CD14-positive monocyte (primary cell): ENCODE measurements around the gene RPS19. TPM values are rescaled to one million over a fixed set of nuclear protein-coding genes. Genes with fewer than 3 reads are reported as not detected.
A peak's percentile ranks its signal among the peaks of the same experiment; 100 is the strongest.

Source experiments
- DNase-seq, 3 donors: peaks; one replicate each; pipeline ENCODE4 v3.0.0-alpha.2; 2011 to 2022
- H2AFZ ChIP-seq: 2 replicates; pipeline ENCODE4 v1.6.0; 2012; ENCODE audit warnings: mild to moderate bottlenecking, low read depth, low read length, inconsistent platforms; ENCODE audit not compliant: insufficient read depth, poor library complexity, severe bottlenecking
- H3K27ac ChIP-seq, 2 donors: 1 replicate in 1 of 2; 2 replicates in 1 of 2; pipeline ENCODE4 v1.5.1; 2012 to 2013; ENCODE audit warnings: low read length in 2 of 2, control low read depth in 1 of 2, inconsistent platforms in 1 of 2, low read depth in 1 of 2, mild to moderate bottlenecking in 1 of 2
- H3K27me3 ChIP-seq, 2 donors: one replicate each; pipeline versions ENCODE4 v1.6.0 to v1.6.1; 2011 to 2013; ENCODE audit warnings: low read length in 2 of 2; ENCODE audit not compliant: control insufficient read depth in 2 of 2, insufficient read depth in 2 of 2
- H3K36me3 ChIP-seq, 2 donors: replicated peaks in 1 of 2; 1 replicate in 1 of 2; 2 replicates in 1 of 2; pipeline versions ENCODE4 v1.5.1 to v1.6.1; 2012 to 2013; ENCODE audit warnings: low read length in 2 of 2, control low read depth in 1 of 2, inconsistent platforms in 1 of 2, mild to moderate bottlenecking in 1 of 2; ENCODE audit not compliant: insufficient read depth in 2 of 2, control insufficient read depth in 1 of 2
- H3K4me1 ChIP-seq, 2 donors: 1 replicate in 1 of 2; 2 replicates in 1 of 2; pipeline versions ENCODE4 v1.5.1 to v1.6.1; 2012 to 2013; ENCODE audit warnings: low read length in 2 of 2, control low read depth in 1 of 2, inconsistent platforms in 1 of 2, mild to moderate bottlenecking in 1 of 2, moderate library complexity in 1 of 2; ENCODE audit not compliant: insufficient read depth in 2 of 2, control insufficient read depth in 1 of 2
- H3K4me2 ChIP-seq: replicated peaks from 2 replicates; pipeline ENCODE3; 2012; ENCODE audit warnings: low read length, moderate library complexity, mild to moderate bottlenecking; ENCODE audit not compliant: poor library complexity, severe bottlenecking; ENCODE audit errors: extremely low read depth
- H3K4me3 ChIP-seq, 3 experiments: fragments of 200-600 bp in 1 of 3; sonication (generic) in 1 of 3; replicated peaks in 1 of 3; 1 replicate in 2 of 3; 2 replicates in 1 of 3; pipeline ENCODE4 v1.5.1; 2011 to 2013; ENCODE audit warnings: low read length in 3 of 3, mild to moderate bottlenecking in 3 of 3, control low read depth in 2 of 3, low read depth in 2 of 3, inconsistent platforms in 1 of 3, moderate library complexity in 1 of 3
- H3K79me2 ChIP-seq: 2 replicates; pipeline ENCODE4 v1.6.0; 2012; ENCODE audit warnings: mild to moderate bottlenecking, control low read depth, inconsistent platforms, low read length, moderate library complexity; ENCODE audit not compliant: insufficient read depth
- H3K9ac ChIP-seq: 2 replicates; pipeline ENCODE4 v1.6.0; 2017; ENCODE audit warnings: low read length, mild to moderate bottlenecking; ENCODE audit not compliant: insufficient read depth, poor library complexity, severe bottlenecking
- H3K9me3 ChIP-seq, 2 donors: replicated peaks in 1 of 2; 1 replicate in 1 of 2; 2 replicates in 1 of 2; pipeline versions ENCODE4 v1.5.1 to v1.6.1; 2012 to 2013; ENCODE audit warnings: low read length in 2 of 2, control low read depth in 1 of 2; ENCODE audit not compliant: control insufficient read depth in 1 of 2, insufficient read depth in 1 of 2
- H4K20me1 ChIP-seq: 2 replicates; pipeline ENCODE4 v1.6.0; 2012; ENCODE audit warnings: mild to moderate bottlenecking, low read length, control low read depth, moderate library complexity; ENCODE audit not compliant: insufficient read depth
- H3K27ac Mint-ChIP-seq, 7 donors: one replicate each; pipeline ENCODE4 v1.8.0; 2020; ENCODE audit warnings: mild to moderate bottlenecking in 7 of 7, mixed read lengths in 7 of 7, moderate library complexity in 6 of 7, inconsistent platforms in 2 of 7
- H3K27me3 Mint-ChIP-seq, 3 donors: one replicate each; pipeline ENCODE4 v1.8.0; 2021 to 2022; ENCODE audit warnings: low read depth in 3 of 3, mild to moderate bottlenecking in 3 of 3, mixed read lengths in 3 of 3, moderate library complexity in 3 of 3, inconsistent platforms in 1 of 3
- H3K36me3 Mint-ChIP-seq, 2 donors: one replicate each; pipeline ENCODE4 v1.8.0; 2020; ENCODE audit warnings: mixed read lengths in 2 of 2, inconsistent platforms in 1 of 2, mild to moderate bottlenecking in 1 of 2
- H3K4me1 Mint-ChIP-seq: one replicate; pipeline ENCODE4 v1.8.0; 2020; ENCODE audit warnings: mild to moderate bottlenecking, mixed read lengths
- H3K4me3 Mint-ChIP-seq, 2 donors: one replicate each; pipeline ENCODE4 v1.8.0; 2020; ENCODE audit warnings: mild to moderate bottlenecking in 2 of 2, mixed read lengths in 2 of 2, moderate library complexity in 1 of 2
- H3K9me3 Mint-ChIP-seq, 7 donors: one replicate each; pipeline ENCODE4 v1.8.0; 2020 to 2022; ENCODE audit warnings: mixed read lengths in 7 of 7, mild to moderate bottlenecking in 6 of 7, moderate library complexity in 6 of 7, inconsistent platforms in 2 of 7
- CTCF ChIP-seq: fragments of 200-600 bp; IDR thresholded peaks from one replicate; pipeline ENCODE4 v1.8.0; 2022; ENCODE audit warnings: antibody characterized with exemption, mild to moderate bottlenecking
- WGBS: methylation state at CpG from one replicate; pipeline ENCODE4 v1.1.5; 2013; ENCODE audit warnings: missing lambda C conversion rate; ENCODE audit not compliant: insufficient coverage; 5-methylcytosine and 5-hydroxymethylcytosine counted together
- intact Hi-C, 2 donors: fragments of 100-400 bp; cut with micrococcal nuclease; formaldehyde crosslinking; loops; one replicate each; pipeline versions ENCODE4 v1.15.0 to v1.15.1; 2023
- polyA plus RNA-seq, 3 donors: library from polyadenylated mRNA; depleted of rRNA in 1 of 3; unstranded in 2 of 3; stranded (reverse) in 1 of 3; fragments of 300-500 nt in 2 of 3; fragments of >200 nt in 1 of 3; fragmentation: Illumina TruSeq in 2 of 3; gene quantifications; 1 replicate in 2 of 3; 2 replicates in 1 of 3; pipeline ENCODE4 v1.2.3, GENCODE V29; 2012 to 2021

The RPS19 gene
- polyA plus RNA-seq, 3 donors = 1,234 to 2,117 (median 1,424) TPM

- Histone ChIP-seq H3K9me3 (no peaks in the 10 kb centered on the region), H3K79me2 (peaks cover 37% of the 10 kb centered on the region), H2AFZ (no peak overlapping the region), H3K27ac (no peak overlapping the region), H3K4me1 (no peaks in the 10 kb centered on the region), H4K20me1 (peaks cover 98% of the 10 kb centered on the region), H3K9ac (no peak overlapping the region), H3K4me3 (no peak overlapping the region), H3K36me3 (peaks cover 84 to 92% of the 10 kb centered on the region in 2 donors), H3K4me2 (no peak overlapping the region), H3K27me3 (no peaks in the 10 kb centered on the region)
- peak overlapping the region in 2 of 7 donors; percentile 6 to 50 for H3K27ac Mint-ChIP-seq
- no peak overlapping the region for H3K4me3 Mint-ChIP-seq
- no peaks in the 10 kb centered on the region for H3K4me1 Mint-ChIP-seq
- no peak for TF ChIP-seq CTCF
- H3K9me3 Mint-ChIP-seq = peaks cover 0 to 2% (median 0%) of the 10 kb centered on the region in 7 donors
- peaks cover 67 to 89% of the 10 kb centered on the region in 2 donors for H3K36me3 Mint-ChIP-seq
- H3K27me3 Mint-ChIP-seq = peaks cover 0 to 2% (median 2%) of the 10 kb centered on the region in 3 donors
- WGBS = no CpG with 5 or more reads among the region's 3 CpGs
- intact Hi-C loops = no loop called here
- DNase-seq = no peak
Observed at GRCh38 chr19:41897181-41897580, 37.1 kb downstream of the RPS19 start.

- peak overlapping the region in 3 of 7 donors; percentile 6 to 73 (median 16) for H3K27ac Mint-ChIP-seq
- no peak overlapping the region for H3K4me3 Mint-ChIP-seq
- 94% methylated on average over 3 of the region's 24 CpGs for WGBS
- Histone ChIP-seq H3K27ac (no peak overlapping the region), H3K4me2 (no peak overlapping the region), H3K9ac (no peak overlapping the region), H4K20me1 (peaks cover 98% of the 10 kb centered on the region), H3K4me1 (no peaks in the 10 kb centered on the region), H3K36me3 (peaks cover 84 to 92% of the 10 kb centered on the region in 2 donors), H2AFZ (no peak overlapping the region), H3K9me3 (no peaks in the 10 kb centered on the region), H3K4me3 (no peak overlapping the region), H3K79me2 (peaks cover 31% of the 10 kb centered on the region), H3K27me3 (no peaks in the 10 kb centered on the region)
- no peak for DNase-seq
- peaks cover 0 to 2% (median 2%) of the 10 kb centered on the region in 3 donors for H3K27me3 Mint-ChIP-seq
- peaks cover 0 to 2% (median 0%) of the 10 kb centered on the region in 7 donors for H3K9me3 Mint-ChIP-seq
- no peaks in the 10 kb centered on the region for H3K4me1 Mint-ChIP-seq
- peaks cover 68 to 89% of the 10 kb centered on the region in 2 donors for H3K36me3 Mint-ChIP-seq
- intact Hi-C loops = no loop called here
- no peak for TF ChIP-seq CTCF
Observed at GRCh38 chr19:41897820-41898219, 37.8 kb downstream of the RPS19 start.
